Neural cell (in vitro differentiated cells): ENCODE data around the gene P2RY1. TPM values are rescaled to one million over a fixed set of nuclear protein-coding genes. Genes with fewer than 3 reads are reported as not detected.

Experiments
- H2AFZ ChIP-seq: fragments of 200-600, 300-800 bp; sonication (generic), shearing (Covaris generic); 2 replicates; pipeline ENCODE4 v1.6.0; 2014; ENCODE audit warnings: low read depth, mild to moderate bottlenecking, antibody characterized with exemption, low read length, moderate library complexity
- H3F3A ChIP-seq: fragments of 200-600 bp; shearing (Covaris generic); 2 replicates; pipeline ENCODE4 v1.6.1; 2016; ENCODE audit warnings: mild to moderate bottlenecking, moderate library complexity, mixed read lengths, antibody characterized with exemption, low read length; ENCODE audit not compliant: insufficient read depth, poor library complexity, severe bottlenecking
- H3K27ac ChIP-seq: fragments of 200-600, 300-800 bp; sonication (generic), shearing (Covaris generic); 2 replicates; pipeline ENCODE4 v1.5.1; 2014; ENCODE audit warnings: mild to moderate bottlenecking, low read length, moderate library complexity
- H3K27me3 ChIP-seq: fragments of 300-800, 200-600 bp; sonication (generic), shearing (Covaris generic); 2 replicates; pipeline ENCODE4 v1.6.0; 2014; ENCODE audit warnings: mild to moderate bottlenecking, low read depth, low read length, moderate library complexity; ENCODE audit not compliant: insufficient read depth
- H3K36me3 ChIP-seq: fragments of 300-800, 200-600 bp; sonication (generic), shearing (Covaris generic); 2 replicates; pipeline ENCODE4 v1.5.1; 2014; ENCODE audit warnings: mild to moderate bottlenecking, antibody characterized with exemption, low read length, moderate library complexity; ENCODE audit not compliant: insufficient read depth
- H3K4me2 ChIP-seq: fragments of 300-800, 200-600 bp; sonication (generic), shearing (Covaris generic); 2 replicates; pipeline ENCODE4 v1.6.0; 2014; ENCODE audit warnings: mild to moderate bottlenecking, low read length
- H3K4me3 ChIP-seq: fragments of 300-800, 200-600 bp; sonication (generic), shearing (Covaris generic); 2 replicates; pipeline ENCODE4 v1.5.1; 2014; ENCODE audit warnings: mild to moderate bottlenecking, low read length, moderate library complexity
- H3K79me2 ChIP-seq: fragments of 200-600 bp; shearing (Covaris generic); replicated peaks from 2 replicates; pipeline ENCODE4 v1.6.0; 2014; ENCODE audit warnings: mild to moderate bottlenecking, low read length, moderate library complexity; ENCODE audit not compliant: insufficient read depth
- H3K9ac ChIP-seq: fragments of 300-800, 200-600 bp; sonication (generic), shearing (Covaris generic); 2 replicates; pipeline ENCODE4 v1.6.1; 2016; ENCODE audit warnings: mild to moderate bottlenecking, low read length, mixed read lengths
- H3K9me2 ChIP-seq: fragments of 200-600 bp; shearing (Covaris generic); 2 replicates; pipeline ENCODE4 v1.6.1; 2016; ENCODE audit warnings: mild to moderate bottlenecking, low read length, mixed read lengths; ENCODE audit not compliant: insufficient read depth
- H3K9me3 ChIP-seq: fragments of 200-600, 300-800 bp; sonication (generic), shearing (Covaris generic); 2 replicates; pipeline ENCODE4 v1.6.1; 2016; ENCODE audit warnings: mild to moderate bottlenecking, mixed run types, low read length, moderate library complexity, mixed read lengths
- H4K20me1 ChIP-seq: fragments of 200-600 bp; shearing (Covaris generic); 2 replicates; pipeline ENCODE4 v1.6.1; 2016; ENCODE audit warnings: mild to moderate bottlenecking, mixed run types; ENCODE audit not compliant: insufficient read depth
- EP300 ChIP-seq: fragments of 450-650 bp; conservative IDR thresholded peaks from 2 replicates; pipeline ENCODE4 v1.6.1; 2014; ENCODE audit warnings: antibody characterized with exemption, mild to moderate bottlenecking, moderate library complexity; ENCODE audit not compliant: poor library complexity, severe bottlenecking
- EZH2 ChIP-seq: fragments of 200-600, 300-800 bp; shearing (Covaris generic), sonication (generic); IDR thresholded peaks from 2 replicates; pipeline ENCODE4 v1.6.1; 2014; ENCODE audit warnings: antibody characterized with exemption, low read length, borderline replicate concordance, mild to moderate bottlenecking; ENCODE audit not compliant: insufficient read depth, poor library complexity, severe bottlenecking
- MXI1 ChIP-seq: fragments of 450-650 bp; conservative IDR thresholded peaks from 2 replicates; pipeline ENCODE4 v1.6.1; 2014; ENCODE audit warnings: antibody characterized with exemption, mild to moderate bottlenecking; ENCODE audit not compliant: poor library complexity, severe bottlenecking
- POLR2AphosphoS5 ChIP-seq: IDR thresholded peaks from 2 replicates; pipeline ENCODE4 v1.6.1; 2012
- RAD21 ChIP-seq: fragments of 450-650 bp; conservative IDR thresholded peaks from 2 replicates; pipeline ENCODE4 v1.6.1; 2014; ENCODE audit warnings: antibody characterized with exemption, mild to moderate bottlenecking, moderate library complexity
- REST ChIP-seq: IDR thresholded peaks from 2 replicates; pipeline ENCODE4 v1.6.1; 2012; ENCODE audit warnings: borderline replicate concordance
- SMC3 ChIP-seq: fragments of 450-650 bp; conservative IDR thresholded peaks from 2 replicates; pipeline ENCODE4 v1.6.1; 2014; ENCODE audit warnings: antibody characterized with exemption, mild to moderate bottlenecking, moderate library complexity; ENCODE audit not compliant: poor library complexity
- TAF1 ChIP-seq: IDR thresholded peaks from 2 replicates; pipeline ENCODE4 v1.6.1; 2012; ENCODE audit warnings: low read depth
- polyA plus RNA-seq: library from polyadenylated mRNA; depleted of rRNA; stranded (reverse); fragments of >200 nt; gene quantifications from 2 replicates; pipeline ENCODE4 v1.2.3, GENCODE V29; 2014
- TF ChIP-seq, protein P1 (sequence below): fragments of 450-650 bp; IDR thresholded peaks from 2 replicates; pipeline ENCODE4 v1.5.1; 2014; ENCODE audit warnings: antibody characterized with exemption, mild to moderate bottlenecking, moderate library complexity; ENCODE audit not compliant: poor library complexity, severe bottlenecking

P2RY1 gene
- polyA plus RNA-seq, 1 donor from 2014 or later, result 3.0 TPM

GRCh38 chr3:152818027-152818426 is 16.9 kb upstream of the P2RY1 start:
- TF ChIP-seq EZH2 (no peak), SMC3 (no peak), EP300 (no peak), RAD21 (no peak), TAF1 (no peak), REST (no peak), POLR2AphosphoS5 (no peak), MXI1 (no peak)
- TF ChIP-seq, protein P1, sequence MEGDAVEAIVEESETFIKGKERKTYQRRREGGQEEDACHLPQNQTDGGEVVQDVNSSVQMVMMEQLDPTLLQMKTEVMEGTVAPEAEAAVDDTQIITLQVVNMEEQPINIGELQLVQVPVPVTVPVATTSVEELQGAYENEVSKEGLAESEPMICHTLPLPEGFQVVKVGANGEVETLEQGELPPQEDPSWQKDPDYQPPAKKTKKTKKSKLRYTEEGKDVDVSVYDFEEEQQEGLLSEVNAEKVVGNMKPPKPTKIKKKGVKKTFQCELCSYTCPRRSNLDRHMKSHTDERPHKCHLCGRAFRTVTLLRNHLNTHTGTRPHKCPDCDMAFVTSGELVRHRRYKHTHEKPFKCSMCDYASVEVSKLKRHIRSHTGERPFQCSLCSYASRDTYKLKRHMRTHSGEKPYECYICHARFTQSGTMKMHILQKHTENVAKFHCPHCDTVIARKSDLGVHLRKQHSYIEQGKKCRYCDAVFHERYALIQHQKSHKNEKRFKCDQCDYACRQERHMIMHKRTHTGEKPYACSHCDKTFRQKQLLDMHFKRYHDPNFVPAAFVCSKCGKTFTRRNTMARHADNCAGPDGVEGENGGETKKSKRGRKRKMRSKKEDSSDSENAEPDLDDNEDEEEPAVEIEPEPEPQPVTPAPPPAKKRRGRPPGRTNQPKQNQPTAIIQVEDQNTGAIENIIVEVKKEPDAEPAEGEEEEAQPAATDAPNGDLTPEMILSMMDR, result no peak
- H3K4me2 ChIP-seq, result no peak overlapping the region
- no peaks in the 10 kb centered on the region for H3K9me2 ChIP-seq
- H3K9me3 ChIP-seq, result no peaks in the 10 kb centered on the region
- H3K27me3 ChIP-seq, result no peaks in the 10 kb centered on the region
- no peaks in the 10 kb centered on the region for H3F3A ChIP-seq
- no peaks in the 10 kb centered on the region for H3K36me3 ChIP-seq
- H2AFZ ChIP-seq, result no peak overlapping the region
- no peaks in the 10 kb centered on the region for H3K79me2 ChIP-seq
- H4K20me1 ChIP-seq, result no peaks in the 10 kb centered on the region
- no peak overlapping the region for H3K27ac ChIP-seq
- no peak overlapping the region for H3K9ac ChIP-seq
- H3K4me3 ChIP-seq, result no peak overlapping the region

DNA sequence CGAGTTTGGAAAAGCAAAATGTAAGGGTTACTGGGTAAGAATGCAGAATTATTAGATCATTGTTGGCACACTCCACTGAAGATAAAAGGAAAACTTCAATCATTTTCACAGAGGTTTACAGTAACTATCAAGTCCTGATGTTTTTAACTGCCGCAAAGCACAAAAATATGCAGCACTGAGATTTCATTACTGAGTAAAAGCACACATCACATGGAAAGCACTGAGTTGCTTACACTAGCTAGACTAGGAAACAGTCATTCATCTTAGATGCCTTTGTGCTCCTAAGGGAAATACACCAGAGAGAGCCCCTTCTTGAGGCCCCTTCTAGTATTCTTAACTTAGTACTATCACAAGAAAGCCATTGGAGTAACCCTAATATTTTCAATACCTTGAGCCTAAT is 11.8 kb upstream of the P2RY1 start:
- Histone ChIP-seq H2AFZ (no peak overlapping the region), H3K4me2 (no peak overlapping the region)
- TF ChIP-seq MXI1 (no peak), REST (no peak), EZH2 (no peak), SMC3 (no peak), RAD21 (no peak), POLR2AphosphoS5 (no peak), TAF1 (no peak), EP300 (no peak)
- TF ChIP-seq, protein P1, result no peak

More for the DNA sequence above, 11.8 kb upstream of the P2RY1 start:
- no peaks in the 10 kb centered on the region for H3K9me3 ChIP-seq
- H3K79me2 ChIP-seq, result no peaks in the 10 kb centered on the region
- no peaks in the 10 kb centered on the region for H4K20me1 ChIP-seq
- no peak overlapping the region for H3K9ac ChIP-seq
- H3K9me2 ChIP-seq, result no peaks in the 10 kb centered on the region
- no peak overlapping the region for H3K27ac ChIP-seq
- no peaks in the 10 kb centered on the region for H3F3A ChIP-seq
- H3K36me3 ChIP-seq, result no peaks in the 10 kb centered on the region
- no peaks in the 10 kb centered on the region for H3K27me3 ChIP-seq
- H3K4me3 ChIP-seq, result no peak overlapping the region
